ENCODE results near the gene CEP20. TPM values are rescaled to one million over a fixed set of nuclear protein-coding genes. Genes with fewer than 3 reads are reported as not detected.

Gene CEP20
- total RNA-seq, 1 experiment from 2014 or later: 37.0 TPM

GRCh38 chr16:15858921-15859668 lies 29.3 kb downstream of the CEP20 start:
- Histone ChIP-seq H3K79me2 (ENCODE audit: low read length) (no peaks in the 10 kb centered on the region), H3F3A (ENCODE audit: low read length, unreplicated experiment) (no peaks in the 10 kb centered on the region), H4K20me1 (ENCODE audit: low read length) (no peaks in the 10 kb centered on the region), H3K4me2 (ENCODE audit: low read length) (no peak overlapping the region), H3K27me3 (ENCODE audit: low read length) (peaks cover 33% of the 10 kb centered on the region), H2AFZ (ENCODE audit: low read length) (no peak overlapping the region), H3K36me3 (ENCODE audit: low read depth, low read length) (no peaks in the 10 kb centered on the region), H3K27ac (ENCODE audit: low read length) (no peak overlapping the region), H3K4me3 (ENCODE audit: low read length) (no peak overlapping the region), H3K4me1 (ENCODE audit: insufficient read depth, low read length) (no peaks in the 10 kb centered on the region), H3K9ac (ENCODE audit: low read length) (no peak overlapping the region), H3K9me3 (ENCODE audit: low read length) (no peaks in the 10 kb centered on the region), H3K9me2 (replicated peaks; ENCODE audit: low read length) (no peaks in the 10 kb centered on the region)
- TF ChIP-seq EZH2phosphoT487 (IDR thresholded peaks at IDR 0.05; ENCODE audit: borderline replicate concordance, low read length) (no peak), CTCF (conservative IDR thresholded peaks at IDR 0.05; ENCODE audit: low read depth, low read length) (no peak), EZH2 (IDR thresholded peaks at IDR 0.05; ENCODE audit: low read length, unreplicated experiment) (no peak)
- CTCF ChIA-PET: no interaction called here
- BruUV-seq (replicated peaks): no TSS peak
- POLR2A ChIA-PET (ENCODE audit: unreplicated experiment): no interaction called here
- intact Hi-C loops (cut with micrococcal nuclease): no loop called here
- no peak for ATAC-seq
- no peak for DNase-seq

GRCh38 chr16:15857724-15858560 lies 30.5 kb downstream of the CEP20 start:
- ATAC-seq (no peak; the same call in 1 of the 2 replicates), DNase-seq (no peak)
- no peak overlapping the region for H3K27ac ChIP-seq (ENCODE audit: low read length)
- ChIA-PET CTCF (no interaction called here), POLR2A (ENCODE audit: unreplicated experiment) (no interaction called here)
- H3K36me3 ChIP-seq (ENCODE audit: low read depth, low read length): no peaks in the 10 kb centered on the region
- no peak overlapping the region for H2AFZ ChIP-seq (ENCODE audit: low read length)
- no peaks in the 10 kb centered on the region for H3F3A ChIP-seq (ENCODE audit: low read length, unreplicated experiment)
- H3K4me2 ChIP-seq (ENCODE audit: low read length): peak overlapping the region; percentile 49; the same call in 1 of the 2 replicates
- H3K9me3 ChIP-seq (ENCODE audit: low read length): no peaks in the 10 kb centered on the region
- no peak overlapping the region for H3K9ac ChIP-seq (ENCODE audit: low read length)
- H3K79me2 ChIP-seq (ENCODE audit: low read length): no peaks in the 10 kb centered on the region
- TF ChIP-seq EZH2 (IDR thresholded peaks at IDR 0.05; ENCODE audit: low read length, unreplicated experiment) (no peak), EZH2phosphoT487 (IDR thresholded peaks at IDR 0.05; ENCODE audit: borderline replicate concordance, low read length) (no peak), CTCF (conservative IDR thresholded peaks at IDR 0.05; ENCODE audit: low read depth, low read length) (no peak)
- no peak overlapping the region for H3K4me3 ChIP-seq (ENCODE audit: low read length)
- H3K4me1 ChIP-seq (ENCODE audit: insufficient read depth, low read length): no peaks in the 10 kb centered on the region
- peaks cover 36% of the 10 kb centered on the region for H3K27me3 ChIP-seq (ENCODE audit: low read length)
- no peaks in the 10 kb centered on the region for H3K9me2 ChIP-seq (replicated peaks; ENCODE audit: low read length)
- no TSS peak for BruUV-seq (replicated peaks)
- intact Hi-C loops (cut with micrococcal nuclease): no loop called here
- no peaks in the 10 kb centered on the region for H4K20me1 ChIP-seq (ENCODE audit: low read length)
